SK-N-SH (cell line): Measurements from ENCODE around the gene CAMKMT.

ENCODE experiments used
- CTCF ChIP-seq: fragments of 200-600 bp; sonication (generic); IDR thresholded peaks from 2 replicates; pipeline ENCODE4 v1.6.1; 2017; ENCODE audit warnings: antibody characterized with exemption, mild to moderate bottlenecking, moderate library complexity
- EP300 ChIP-seq, 2 experiments: IDR thresholded peaks; 2 replicates each; pipeline versions ENCODE4 v1.4.0 to v1.6.1; 2012; ENCODE audit warnings: borderline replicate concordance in 1 of 2, low read depth in 1 of 2, low read length in 1 of 2
- FOXJ3 ChIP-seq: sonication (generic); formaldehyde crosslinking; IDR thresholded peaks from 2 replicates; pipeline ENCODE4 v1.5.1; 2020; ENCODE audit warnings: mild to moderate bottlenecking, missing genetic modification reagents
- GABPA ChIP-seq: IDR thresholded peaks from 2 replicates; pipeline ENCODE4 v1.4.0; 2012; ENCODE audit warnings: low read depth, mild to moderate bottlenecking
- JUND ChIP-seq: IDR thresholded peaks from 2 replicates; pipeline ENCODE4 v1.4.0; 2012
- POLR2AphosphoS5 ChIP-seq: IDR thresholded peaks from 2 replicates; pipeline ENCODE4 v1.6.1; 2012; ENCODE audit warnings: low read depth, low read length
- RCOR1 ChIP-seq: fragments of 150-350 bp; IDR thresholded peaks from 2 replicates; pipeline ENCODE4 v1.6.1; 2017; ENCODE audit warnings: antibody characterized with exemption, low read length
- REST ChIP-seq: IDR thresholded peaks from 2 replicates; pipeline ENCODE4 v1.6.1; 2012; ENCODE audit warnings: mild to moderate bottlenecking, low read depth, low read length, moderate library complexity
- SIN3A ChIP-seq: IDR thresholded peaks from 2 replicates; pipeline ENCODE4 v1.6.1; 2012; ENCODE audit warnings: low read depth, mild to moderate bottlenecking, low read length, moderate library complexity, borderline replicate concordance
- TAF1 ChIP-seq: IDR thresholded peaks from 2 replicates; pipeline ENCODE4 v1.6.1; 2012; ENCODE audit warnings: low read depth, mild to moderate bottlenecking, low read length, moderate library complexity, borderline replicate concordance
- TEAD4 ChIP-seq: IDR thresholded peaks from 2 replicates; pipeline ENCODE4 v1.4.0; 2012; ENCODE audit warnings: mild to moderate bottlenecking, borderline replicate concordance; ENCODE audit not compliant: insufficient read depth

GRCh38 chr2:44793322-44793870 is 431.6 kb downstream of the CAMKMT start:
- TF ChIP-seq RCOR1 (no peak), CTCF (no peak), TAF1 (no peak), EP300 (IDR thresholded peaks at IDR 0.05; ENCODE audit: borderline replicate concordance in 1 of 2, low read depth in 1 of 2, low read length in 1 of 2) (no peak), POLR2AphosphoS5 (no peak), FOXJ3 (CRISPR knock-in tag) (no peak), GABPA (no peak), REST (peak; percentile 97), SIN3A (no peak), TEAD4 (no peak), JUND (no peak)
